ENCODE data around the gene ALDH5A1. TPM values are rescaled to one million over a fixed set of nuclear protein-coding genes. Genes with fewer than 3 reads are reported as not detected.

ALDH5A1 gene
- total RNA-seq, 2 experiments from 2014 or later: 180 to 260 TPM

- intact Hi-C loops (cut with micrococcal nuclease; ENCODE audit: unreplicated experiment): no loop called here
- no peak for TF ChIP-seq EZH2phosphoT487 (IDR thresholded peaks at IDR 0.05; ENCODE audit: borderline replicate concordance, low read depth, low read length)
- no peak for TF ChIP-seq CTCF (conservative IDR thresholded peaks at IDR 0.05; ENCODE audit: low read length)
Observed at GRCh38 chr6:24455061-24455460, 39.7 kb upstream of the ALDH5A1 start.

GRCh38 chr6:24458134-24458533 is 36.6 kb upstream of the ALDH5A1 start:
- DNase-seq (ENCODE audit: low spot score): no peak
- Histone ChIP-seq H3K4me1 (ENCODE audit: insufficient read depth, low read length, poor library complexity, severe bottlenecking) (no peaks in the 10 kb centered on the region), H3K9me2 (ENCODE audit: insufficient read depth, low read length) (no peaks in the 10 kb centered on the region), H4K20me1 (ENCODE audit: insufficient read depth, low read length) (no peaks in the 10 kb centered on the region), H2AFZ (ENCODE audit: low read length) (no peak overlapping the region), H3K9me3 (ENCODE audit: low read length) (no peaks in the 10 kb centered on the region), H3K4me3 (ENCODE audit: low read depth, low read length, poor library complexity, severe bottlenecking) (no peak overlapping the region), H3K36me3 (ENCODE audit: insufficient read depth, low read length) (peaks cover 82% of the 10 kb centered on the region), H3K27ac (ENCODE audit: low read depth, low read length, poor library complexity, severe bottlenecking) (no peak overlapping the region), H3K79me2 (ENCODE audit: insufficient read depth, low read depth, low read length) (no peaks in the 10 kb centered on the region), H3K4me2 (ENCODE audit: low read length) (no peak overlapping the region)
- ChIA-PET POLR2A (interaction anchor here (0.5 to 1.3 kb wide), 4 partner anchors 8 to 1113 kb away, joined by 3 to 5 read pairs (median 4); no protein-coding TSS in a partner anchor), CTCF (ENCODE audit: unreplicated experiment) (no interaction called here)
- TF ChIP-seq CTCF (conservative IDR thresholded peaks at IDR 0.05; ENCODE audit: low read length): no peak
- TF ChIP-seq EZH2phosphoT487 (IDR thresholded peaks at IDR 0.05; ENCODE audit: borderline replicate concordance, low read depth, low read length): no peak
- intact Hi-C loops (cut with micrococcal nuclease; ENCODE audit: unreplicated experiment): no loop called here
- BruUV-seq (replicated peaks): no TSS peak

More at GRCh38 chr6:24455061-24455460, 39.7 kb upstream of the ALDH5A1 start:
- Histone ChIP-seq H3K9me2 (ENCODE audit: insufficient read depth, low read length) (no peaks in the 10 kb centered on the region), H3K4me2 (ENCODE audit: low read length) (no peak overlapping the region), H4K20me1 (ENCODE audit: insufficient read depth, low read length) (no peaks in the 10 kb centered on the region), H3K9me3 (ENCODE audit: low read length) (no peaks in the 10 kb centered on the region), H2AFZ (ENCODE audit: low read length) (no peak overlapping the region), H3K4me3 (ENCODE audit: low read depth, low read length, poor library complexity, severe bottlenecking) (no peak overlapping the region), H3K27ac (ENCODE audit: low read depth, low read length, poor library complexity, severe bottlenecking) (no peak overlapping the region), H3K4me1 (ENCODE audit: insufficient read depth, low read length, poor library complexity, severe bottlenecking) (no peaks in the 10 kb centered on the region), H3K79me2 (ENCODE audit: insufficient read depth, low read depth, low read length) (no peaks in the 10 kb centered on the region), H3K36me3 (ENCODE audit: insufficient read depth, low read length) (peaks cover 63% of the 10 kb centered on the region)
- ChIA-PET POLR2A (interaction anchor here (0.6 kb wide), 1 partner anchor 20 kb away, joined by 4 read pairs; no protein-coding TSS in a partner anchor), CTCF (ENCODE audit: unreplicated experiment) (no interaction called here)
- no peak for DNase-seq (ENCODE audit: low spot score)
- no TSS peak for BruUV-seq (replicated peaks)

GRCh38 chr6:24458941-24459340 is 35.8 kb upstream of the ALDH5A1 start:
- BruUV-seq (replicated peaks): no TSS peak
- no peak for DNase-seq (ENCODE audit: low spot score)
- ChIA-PET CTCF (ENCODE audit: unreplicated experiment) (no interaction called here), POLR2A (interaction anchor here (0.7 to 1.3 kb wide), 4 partner anchors 8 to 44 kb away, joined by 3 to 5 read pairs (median 4); no protein-coding TSS in a partner anchor)
- H3K9me3 ChIP-seq (ENCODE audit: low read length): no peaks in the 10 kb centered on the region
- peaks cover 87% of the 10 kb centered on the region for H3K36me3 ChIP-seq (ENCODE audit: insufficient read depth, low read length)
- no peak overlapping the region for H3K27ac ChIP-seq (ENCODE audit: low read depth, low read length, poor library complexity, severe bottlenecking)
- no peaks in the 10 kb centered on the region for H4K20me1 ChIP-seq (ENCODE audit: insufficient read depth, low read length)
- intact Hi-C loops (cut with micrococcal nuclease; ENCODE audit: unreplicated experiment): no loop called here
- no peaks in the 10 kb centered on the region for H3K79me2 ChIP-seq (ENCODE audit: insufficient read depth, low read depth, low read length)
- H3K4me1 ChIP-seq (ENCODE audit: insufficient read depth, low read length, poor library complexity, severe bottlenecking): no peaks in the 10 kb centered on the region
- H2AFZ ChIP-seq (ENCODE audit: low read length): no peak overlapping the region
- H3K4me3 ChIP-seq (ENCODE audit: low read depth, low read length, poor library complexity, severe bottlenecking): no peak overlapping the region
- H3K4me2 ChIP-seq (ENCODE audit: low read length): no peak overlapping the region
- TF ChIP-seq EZH2phosphoT487 (IDR thresholded peaks at IDR 0.05; ENCODE audit: borderline replicate concordance, low read depth, low read length) (no peak), CTCF (conservative IDR thresholded peaks at IDR 0.05; ENCODE audit: low read length) (no peak)
- H3K9me2 ChIP-seq (ENCODE audit: insufficient read depth, low read length): no peaks in the 10 kb centered on the region

All from OCI-LY7 (cell line).